Vagina (tissue), 2 donors: Measurements from ENCODE around the gene PNCK. TPM values are rescaled to one million over a fixed set of nuclear protein-coding genes. Genes with fewer than 3 reads are reported as not detected.
"Not testable (repeated sequence)": the region's sequence is repeated elsewhere in the genome, so short reads cannot be mapped to it uniquely, and the experiment has no call there.

Experiments used
- DNase-seq, 2 donors: peaks; one replicate each; pipeline ENCODE4 v3.0.0-alpha.2; 2017; ENCODE audit errors: extremely low spot score in 2 of 2
- H3K27ac ChIP-seq: fragments of 200-600 bp; sonication (generic); one replicate; pipeline ENCODE4 v1.5.1; 2019
- H3K27me3 ChIP-seq: fragments of 200-600 bp; sonication (generic); one replicate; pipeline ENCODE4 v1.5.1; 2019
- H3K36me3 ChIP-seq, 2 donors: fragments of 200-600 bp; sonication (generic); one replicate each; pipeline ENCODE4 v1.5.1; 2017 to 2019
- H3K4me1 ChIP-seq: fragments of 200-600 bp; sonication (generic); one replicate; pipeline ENCODE4 v1.5.1; 2019
- H3K4me3 ChIP-seq, 2 donors: fragments of 200-600 bp; sonication (generic); 1 replicate in 1 of 2; 2 replicates in 1 of 2; pipeline ENCODE4 v1.5.1; 2016 to 2019
- H3K9me3 ChIP-seq: fragments of 200-600 bp; sonication (generic); one replicate; pipeline ENCODE4 v1.5.1; 2019
- CTCF ChIP-seq, 3 experiments: fragments of 450-650 bp in 2 of 3; fragments of 200-600 bp in 1 of 3; sonication (generic) in 1 of 3; IDR thresholded peaks; one replicate each; pipeline ENCODE4 v1.5.1; 2017 to 2019; ENCODE audit warnings: antibody characterized with exemption in 3 of 3, mild to moderate bottlenecking in 2 of 3, moderate library complexity in 2 of 3
- POLR2A ChIP-seq, 2 donors: fragments of 450-650 bp; IDR thresholded peaks; one replicate each; pipeline ENCODE4 v1.6.1; 2017; ENCODE audit warnings: antibody characterized with exemption in 2 of 2, mild to moderate bottlenecking in 2 of 2, moderate library complexity in 2 of 2
- POLR2AphosphoS5 ChIP-seq, 2 donors: sonication (generic); formaldehyde crosslinking; IDR thresholded peaks; one replicate each; pipeline ENCODE4 v1.9.0; 2017; ENCODE audit warnings: antibody characterized with exemption in 2 of 2, mild to moderate bottlenecking in 2 of 2, low read depth in 1 of 2; ENCODE audit not compliant: insufficient read depth in 1 of 2
- intact Hi-C: fragments of 100-400 bp; cut with DNase I; formaldehyde crosslinking; loops from one replicate; pipeline ENCODE4 v1.15.1; 2023
- total RNA-seq: library from RNA; depleted of rRNA; stranded (reverse); fragments of >200 nt; gene quantifications from one replicate; pipeline ENCODE4 v1.2.3, GENCODE V29; 2016

Gene PNCK
- total RNA-seq, 1 donor from 2014 or later, result 9.3 TPM

GRCh38 chrX:153692003-153692402 is 18.4 kb upstream of the PNCK start:
- no peak for DNase-seq
- intact Hi-C loops, result no loop called here
- Histone ChIP-seq H3K4me3 (no peak overlapping the region), H3K4me1 (peaks cover 11% of the 10 kb centered on the region), H3K9me3 (no peaks in the 10 kb centered on the region), H3K36me3 (no peaks in the 10 kb centered on the region), H3K27me3 (no peaks in the 10 kb centered on the region), H3K27ac (no peak overlapping the region)
- TF ChIP-seq POLR2A (IDR thresholded peaks at IDR 0.05) (no peak), POLR2AphosphoS5 (IDR thresholded peaks at IDR 0.05; ENCODE audit: insufficient read depth in 1 of 2, low read depth in 1 of 2) (no peak), CTCF (IDR thresholded peaks at IDR 0.05) (no peak)

- DNase-seq, intact Hi-C loops, H3K36me3 ChIP-seq, H3K27ac ChIP-seq, H3K27me3 ChIP-seq, H3K4me3 ChIP-seq, H3K9me3 ChIP-seq: not testable (repeated sequence)
- H3K4me1 ChIP-seq, result peaks cover 15% of the 10 kb centered on the region
Measured at GRCh38 chrX:153691032-153691827, 17.6 kb upstream of the PNCK start.

- peaks cover 15% of the 10 kb centered on the region for H3K4me1 ChIP-seq
- no peaks in the 10 kb centered on the region for H3K9me3 ChIP-seq
- H3K27ac ChIP-seq, result no peak overlapping the region
- H3K36me3 ChIP-seq, result no peaks in the 10 kb centered on the region
- no peaks in the 10 kb centered on the region for H3K27me3 ChIP-seq
- DNase-seq, result no peak
- no peak for TF ChIP-seq POLR2A (IDR thresholded peaks at IDR 0.05)
- TF ChIP-seq POLR2AphosphoS5 (IDR thresholded peaks at IDR 0.05; ENCODE audit: insufficient read depth in 1 of 2, low read depth in 1 of 2), result no peak
- no peak for TF ChIP-seq CTCF (IDR thresholded peaks at IDR 0.05)
- no peak overlapping the region for H3K4me3 ChIP-seq
- intact Hi-C loops, result no loop called here
Measured at GRCh38 chrX:153690466-153690865, 16.9 kb upstream of the PNCK start.

- H3K36me3 ChIP-seq, result no peaks in the 10 kb centered on the region
- H3K4me1 ChIP-seq, result peaks cover 15% of the 10 kb centered on the region
- DNase-seq, result no peak
- H3K27me3 ChIP-seq, result no peaks in the 10 kb centered on the region
- intact Hi-C loops, result no loop called here
- no peak overlapping the region for H3K27ac ChIP-seq
- no peaks in the 10 kb centered on the region for H3K9me3 ChIP-seq
- TF ChIP-seq POLR2AphosphoS5 (IDR thresholded peaks at IDR 0.05; ENCODE audit: insufficient read depth in 1 of 2, low read depth in 1 of 2) (no peak), CTCF (IDR thresholded peaks at IDR 0.05) (no peak), POLR2A (IDR thresholded peaks at IDR 0.05) (no peak)
- peak overlapping the region; percentile 39 to 46 for H3K4me3 ChIP-seq
Measured at GRCh38 chrX:153689654-153690465, 16.2 kb upstream of the PNCK start.

- intact Hi-C loops, result no loop called here
- no peaks in the 10 kb centered on the region for H3K9me3 ChIP-seq
- H3K4me1 ChIP-seq, result peaks cover 15% of the 10 kb centered on the region
- H3K36me3 ChIP-seq, result no peaks in the 10 kb centered on the region
- peak overlapping the region; percentile 39 to 46 for H3K4me3 ChIP-seq
- TF ChIP-seq CTCF (IDR thresholded peaks at IDR 0.05) (no peak), POLR2A (IDR thresholded peaks at IDR 0.05) (no peak), POLR2AphosphoS5 (IDR thresholded peaks at IDR 0.05; ENCODE audit: insufficient read depth in 1 of 2, low read depth in 1 of 2) (no peak)
- no peaks in the 10 kb centered on the region for H3K27me3 ChIP-seq
- DNase-seq, result no peak
- H3K27ac ChIP-seq, result peak overlapping the region; percentile 39
Measured at GRCh38 chrX:153688911-153689590, 15.4 kb upstream of the PNCK start.
